A673 (cell line): ENCODE measurements around the gene PIK3R6. TPM values are rescaled to one million over a fixed set of nuclear protein-coding genes. Genes with fewer than 3 reads are reported as not detected.

ENCODE experiments used
- BruUV-seq: library from RNA; stranded (reverse); fragments of 400-500 nt; replicated peaks from 2 replicates; lab custom pipeline; 2021; lab: Mats Ljungman, UMichigan
- CTCF ChIA-PET: fragments of 300-600 bp; sonication (Branson Sonifier 250); formaldehyde crosslinking; loops from one replicate; lab custom pipeline; 2022; ENCODE audit warnings: antibody characterized with exemption; lab: Charles Lee
- POLR2A ChIA-PET: fragments of 300-600 bp; sonication (Branson Sonifier 250); formaldehyde crosslinking; loops from one replicate; lab custom pipeline; 2022; ENCODE audit warnings: antibody characterized with exemption; ENCODE audit not compliant: low non-redundant PET; lab: Charles Lee
- DNase-seq: peaks from one replicate; pipeline ENCODE4 v3.0.0-alpha.2; 2015; ENCODE audit warnings: low spot score
- H3K27ac ChIP-seq: fragments of 200-600 bp; sonication (generic); 2 replicates; pipeline ENCODE4 v1.5.1; 2016; ENCODE audit warnings: mixed run types, low read depth, mild to moderate bottlenecking, mixed read lengths, antibody characterized with exemption, low read length; ENCODE audit not compliant: poor library complexity, severe bottlenecking
- H3K27me3 ChIP-seq: fragments of 200-600 bp; sonication (generic); replicated peaks from 2 replicates; pipeline ENCODE4 v1.6.1; 2017; ENCODE audit warnings: mixed run types, low read depth, mild to moderate bottlenecking, mixed read lengths, antibody characterized with exemption, low read length; ENCODE audit not compliant: insufficient read depth, poor library complexity
- H3K36me3 ChIP-seq: fragments of 200-600 bp; sonication (generic); 2 replicates; pipeline ENCODE4 v1.6.1; 2016; ENCODE audit warnings: mixed run types, mild to moderate bottlenecking, mixed read lengths, antibody characterized with exemption, low read length; ENCODE audit not compliant: insufficient read depth, poor library complexity, severe bottlenecking
- H3K4me1 ChIP-seq: fragments of 200-600 bp; sonication (generic); 2 replicates; pipeline ENCODE4 v1.6.1; 2017; ENCODE audit warnings: mixed run types, mild to moderate bottlenecking, mixed read lengths, antibody characterized with exemption, low read length; ENCODE audit not compliant: insufficient read depth, poor library complexity, severe bottlenecking
- H3K4me3 ChIP-seq: fragments of 200-600 bp; sonication (generic); 2 replicates; pipeline ENCODE4 v1.5.1; 2016; ENCODE audit warnings: low read depth, mixed run types, mild to moderate bottlenecking, mixed read lengths, low read length; ENCODE audit not compliant: poor library complexity, severe bottlenecking
- H3K9me3 ChIP-seq: fragments of 200-600 bp; sonication (generic); 2 replicates; pipeline ENCODE4 v1.6.1; 2016; ENCODE audit warnings: mixed run types, low read depth, mild to moderate bottlenecking, mixed read lengths, antibody characterized with exemption, low read length; ENCODE audit not compliant: poor library complexity, severe bottlenecking
- CTCF ChIP-seq: fragments of 300-800, 200-600 bp; sonication (generic); conservative IDR thresholded peaks from 2 replicates; pipeline ENCODE4 v1.5.1; 2017; ENCODE audit warnings: low read depth, mild to moderate bottlenecking, antibody characterized with exemption, low read length, moderate library complexity, mixed read lengths
- EZH2 ChIP-seq: fragments of 200-600 bp; sonication (generic); IDR thresholded peaks from 2 replicates; pipeline ENCODE4 v1.6.1; 2017; ENCODE audit warnings: borderline replicate concordance, low read depth, mild to moderate bottlenecking, mixed read lengths, antibody characterized with exemption, low read length; ENCODE audit not compliant: poor library complexity, severe bottlenecking
- intact Hi-C: fragments of 100-400 bp; cut with micrococcal nuclease; formaldehyde crosslinking; loops from one replicate; pipeline ENCODE4 v1.10.0; 2022; ENCODE audit not compliant: unreplicated experiment
- total RNA-seq: library from RNA; stranded (reverse); gene quantifications from 2 replicates; pipeline ENCODE4 v1.2.3, GENCODE V29; 2021

Gene PIK3R6
- total RNA-seq, 1 experiment from 2014 or later: not detected

GRCh38 chr17:8791910-8792270 is 75.6 kb downstream of the PIK3R6 start:
- ChIA-PET POLR2A (no interaction called here), CTCF (interaction anchor here (0.6 kb wide), 1 partner anchor 73 kb away, joined by 4 read pairs; no protein-coding TSS in a partner anchor)
- no peak for TF ChIP-seq CTCF
- TF ChIP-seq EZH2: no peak
- Histone ChIP-seq H3K27me3 (no peaks in the 10 kb centered on the region), H3K4me3 (no peak overlapping the region), H3K4me1 (no peaks in the 10 kb centered on the region), H3K27ac (no peak overlapping the region), H3K36me3 (no peaks in the 10 kb centered on the region), H3K9me3 (peaks cover 6% of the 10 kb centered on the region)
- peak; percentile 70 for DNase-seq
- intact Hi-C loops: no loop called here
- BruUV-seq: no TSS peak

DNA sequence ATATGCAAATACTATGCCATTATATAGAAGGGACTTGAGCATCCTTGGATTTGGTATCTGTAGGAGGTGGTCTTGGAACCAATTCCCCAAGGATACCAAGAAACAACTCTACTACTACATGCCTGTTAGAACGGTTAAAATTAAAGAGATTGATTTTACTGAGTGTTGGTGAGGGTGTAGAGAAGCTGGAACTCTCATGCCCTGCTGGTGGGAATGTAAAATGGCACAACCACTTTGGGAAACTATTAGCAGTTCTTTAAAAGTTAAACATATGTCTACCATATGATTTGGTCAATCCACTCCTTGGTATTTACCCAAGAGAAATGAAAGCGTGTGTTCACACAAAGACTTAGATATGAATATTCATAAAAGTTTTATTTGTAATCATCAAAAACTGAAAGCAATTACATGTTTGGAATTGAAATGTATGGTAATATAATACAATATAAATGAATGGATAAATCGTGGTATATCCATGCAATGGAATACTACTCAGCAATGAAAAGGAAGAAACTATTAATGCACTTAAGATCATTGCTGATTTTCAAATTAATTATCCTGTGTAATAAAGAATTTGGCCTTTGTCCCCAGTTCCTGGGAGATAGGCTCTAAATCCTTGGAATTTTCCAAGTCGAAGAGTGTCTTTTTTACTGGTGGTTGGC is 76.1 kb downstream of the PIK3R6 start:
- Histone ChIP-seq H3K9me3 (peaks cover 6% of the 10 kb centered on the region), H3K4me3 (no peak overlapping the region), H3K36me3 (no peaks in the 10 kb centered on the region), H3K27me3 (no peaks in the 10 kb centered on the region), H3K27ac (no peak overlapping the region), H3K4me1 (no peaks in the 10 kb centered on the region)
- no peak for DNase-seq
- intact Hi-C loops: no loop called here
- no TSS peak for BruUV-seq
- peak; percentile 20; the same call in 1 of the 2 replicates for TF ChIP-seq CTCF
- TF ChIP-seq EZH2: no peak
- ChIA-PET POLR2A (no interaction called here), CTCF (interaction anchor here (0.6 kb wide), 1 partner anchor 74 kb away, joined by 4 read pairs; no protein-coding TSS in a partner anchor)

DNA sequence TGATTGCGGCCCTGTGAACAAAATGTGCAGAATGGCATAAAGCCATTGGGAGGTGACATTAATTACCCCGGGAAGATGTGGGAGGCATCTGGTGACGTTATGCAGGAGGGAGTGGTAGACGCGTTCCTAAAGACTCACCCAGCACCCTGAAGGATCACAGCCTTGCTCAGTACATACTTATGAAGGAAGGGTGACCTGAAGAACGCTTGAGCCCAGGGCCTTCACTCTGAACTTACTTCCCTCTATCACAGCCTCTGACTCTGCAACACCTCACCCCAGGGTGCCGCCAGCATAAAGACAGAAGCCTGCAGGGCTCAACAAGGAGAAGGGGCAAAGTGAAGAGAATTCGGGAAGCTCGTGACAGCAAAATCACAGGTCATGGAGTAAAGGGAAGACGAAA is 77.7 kb downstream of the PIK3R6 start:
- H3K27me3 ChIP-seq: no peaks in the 10 kb centered on the region
- no TSS peak for BruUV-seq
- intact Hi-C loops: loop anchor here (5.0 kb wide), 1 partner anchor 37 kb away; no protein-coding TSS in a partner anchor
- H3K4me1 ChIP-seq: no peaks in the 10 kb centered on the region
- POLR2A ChIA-PET: no interaction called here
- H3K27ac ChIP-seq: no peak overlapping the region
- CTCF ChIA-PET: no interaction called here
- no peak overlapping the region for H3K4me3 ChIP-seq
- no peak for TF ChIP-seq EZH2
- TF ChIP-seq CTCF: no peak
- DNase-seq: no peak
- peaks cover 6% of the 10 kb centered on the region for H3K9me3 ChIP-seq
- no peaks in the 10 kb centered on the region for H3K36me3 ChIP-seq
